HEK293 (cell line): ENCODE results near the gene TBC1D14.

Source experiments
- CTCF ChIA-PET: fragments of 350-600 bp; formaldehyde crosslinking; extraction: SDS; loops from one replicate; lab custom pipeline; 2021; ENCODE audit warnings: antibody characterized with exemption; lab: Yijun Ruan, JAX
- POLR2A ChIA-PET: fragments of 300-600 bp; formaldehyde crosslinking; extraction: SDS; loops from one replicate; lab custom pipeline; 2020; ENCODE audit warnings: antibody characterized with exemption, inconsistent platforms; lab: Yijun Ruan, JAX
- H3K27ac ChIP-seq: fragments of 200-500 bp; sonication (Bioruptor generic); 2 replicates; pipeline ENCODE4 v1.5.1; 2014; ENCODE audit warnings: low read depth, low read length, control low read depth, inconsistent platforms; ENCODE audit errors: extremely low read depth
- H3K36me3 ChIP-seq, 2 experiments: fragments of 200-500 bp in 1 of 2; sonication (Bioruptor generic) in 1 of 2; 1 replicate in 1 of 2; 2 replicates in 1 of 2; pipeline ENCODE4 v1.5.1; 2014 to 2017; ENCODE audit warnings: inconsistent platforms in 2 of 2, low read length in 2 of 2; ENCODE audit not compliant: control insufficient read depth in 2 of 2, insufficient read depth in 1 of 2
- H3K4me1 ChIP-seq: fragments of 200-500 bp; sonication (Bioruptor generic); 2 replicates; pipeline ENCODE4 v1.5.1; 2014; ENCODE audit warnings: mild to moderate bottlenecking, low read length, inconsistent platforms; ENCODE audit not compliant: control insufficient read depth, insufficient read depth
- H3K4me3 ChIP-seq: 2 replicates; pipeline ENCODE4 v1.5.1; 2011; ENCODE audit warnings: low read depth, mild to moderate bottlenecking, control low read depth, low read length, moderate library complexity
- H3K9me3 ChIP-seq: fragments of 200-500 bp; sonication (Bioruptor generic); 2 replicates; pipeline ENCODE4 v1.5.1; 2014; ENCODE audit warnings: low read depth, low read length, inconsistent platforms; ENCODE audit not compliant: control insufficient read depth, insufficient read depth
- GLI2 ChIP-seq: fragments of 450-650 bp; formaldehyde crosslinking; IDR thresholded peaks from 2 replicates; pipeline ENCODE4; 2017; ENCODE audit warnings: missing biosample characterization, missing genetic modification characterization, low read depth, borderline replicate concordance
- MZF1 ChIP-seq: fragments of 450-650 bp; formaldehyde crosslinking; IDR thresholded peaks from 2 replicates; pipeline ENCODE4 v1.5.1; 2017; ENCODE audit warnings: missing biosample characterization, missing genetic modification characterization, borderline replicate concordance
- RBAK ChIP-seq: fragments of 450-650 bp; formaldehyde crosslinking; IDR thresholded peaks from 2 replicates; pipeline ENCODE4 v1.5.1; 2016; ENCODE audit warnings: missing biosample characterization, missing genetic modification characterization
- SALL2 ChIP-seq: fragments of 450-650 bp; formaldehyde crosslinking; IDR thresholded peaks from 2 replicates; pipeline ENCODE4 v1.5.0; 2017; ENCODE audit warnings: missing biosample characterization, mild to moderate bottlenecking, missing genetic modification characterization, borderline replicate concordance
- SCRT1 ChIP-seq: fragments of 450-650 bp; formaldehyde crosslinking; IDR thresholded peaks from 2 replicates; pipeline ENCODE4 v1.5.1; 2016; ENCODE audit warnings: missing biosample characterization, missing genetic modification characterization, borderline replicate concordance
- ZFP41 ChIP-seq: fragments of 450-650 bp; formaldehyde crosslinking; IDR thresholded peaks from 2 replicates; pipeline ENCODE4 v1.5.1; 2016; ENCODE audit warnings: missing biosample characterization, missing genetic modification characterization, borderline replicate concordance
- ZIC2 ChIP-seq: fragments of 450-650 bp; formaldehyde crosslinking; IDR thresholded peaks from 2 replicates; pipeline ENCODE4 v1.5.1; 2016; ENCODE audit warnings: missing biosample characterization, missing genetic modification characterization
- ZNF114 ChIP-seq: fragments of 450-650 bp; formaldehyde crosslinking; IDR thresholded peaks from 2 replicates; pipeline ENCODE4 v1.5.0; 2017; ENCODE audit warnings: missing biosample characterization, missing genetic modification characterization
- ZNF169 ChIP-seq: fragments of 450-650 bp; formaldehyde crosslinking; IDR thresholded peaks from 2 replicates; pipeline ENCODE4 v1.5.1; 2016; ENCODE audit warnings: missing biosample characterization, missing genetic modification characterization
- ZNF341 ChIP-seq: fragments of 450-650 bp; formaldehyde crosslinking; IDR thresholded peaks from 2 replicates; pipeline ENCODE4; 2016; ENCODE audit warnings: low read depth, missing biosample characterization, missing genetic modification characterization
- ZNF391 ChIP-seq: fragments of 450-650 bp; formaldehyde crosslinking; IDR thresholded peaks from 2 replicates; pipeline ENCODE4 v1.5.1; 2016; ENCODE audit warnings: low read depth, missing biosample characterization, missing genetic modification characterization, borderline replicate concordance
- ZNF623 ChIP-seq: fragments of 450-650 bp; formaldehyde crosslinking; IDR thresholded peaks from 2 replicates; pipeline ENCODE4 v1.5.1; 2016; ENCODE audit warnings: missing biosample characterization, missing genetic modification characterization
- ZNF654 ChIP-seq: fragments of 450-650 bp; formaldehyde crosslinking; IDR thresholded peaks from 2 replicates; pipeline ENCODE4 v1.5.1; 2016; ENCODE audit warnings: low read depth, missing biosample characterization, missing genetic modification characterization
- TF ChIP-seq, protein P1 (sequence below): fragments of 450-650 bp; formaldehyde crosslinking; IDR thresholded peaks from 2 replicates; pipeline ENCODE4 v1.5.1; 2016; ENCODE audit warnings: missing biosample characterization, missing genetic modification characterization
- TF ChIP-seq, protein P2 (sequence below): fragments of 450-650 bp; formaldehyde crosslinking; IDR thresholded peaks from 2 replicates; pipeline ENCODE4 v1.5.1; 2016; ENCODE audit warnings: missing biosample characterization, missing genetic modification characterization
- TF ChIP-seq, protein P3 (sequence below): fragments of 450-650 bp; formaldehyde crosslinking; IDR thresholded peaks from 2 replicates; pipeline ENCODE4 v1.5.1; 2016; ENCODE audit warnings: missing biosample characterization, missing genetic modification characterization
- TF ChIP-seq, protein P4 (sequence below): fragments of 450-650 bp; formaldehyde crosslinking; IDR thresholded peaks from 2 replicates; pipeline ENCODE4 v1.5.1; 2016; ENCODE audit warnings: missing biosample characterization, missing genetic modification characterization, borderline replicate concordance
- TF ChIP-seq, protein P5 (sequence below): fragments of 450-650 bp; formaldehyde crosslinking; IDR thresholded peaks from 2 replicates; pipeline ENCODE4; 2016; ENCODE audit warnings: missing biosample characterization, missing genetic modification characterization
- TF ChIP-seq, protein P6 (sequence below): fragments of 450-650 bp; formaldehyde crosslinking; IDR thresholded peaks from 2 replicates; pipeline ENCODE4 v1.5.1; 2016; ENCODE audit warnings: missing biosample characterization, missing genetic modification characterization

The TBC1D14 gene

DNA sequence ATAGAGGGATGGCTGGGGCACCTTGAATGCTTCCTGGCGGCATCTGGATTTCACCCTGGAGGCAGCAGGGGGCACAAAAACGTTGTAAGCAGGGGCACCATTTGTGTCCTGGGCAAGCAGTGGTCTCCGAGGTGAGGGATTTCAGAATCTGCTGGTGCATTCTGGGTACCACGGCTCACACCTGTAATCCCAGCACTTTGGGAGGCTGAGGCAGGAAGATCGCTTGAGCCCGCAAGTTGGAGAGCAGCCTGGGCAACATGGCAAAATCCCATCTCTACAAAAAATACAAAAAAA lies 16.8 kb upstream of the TBC1D14 start (continued):
- TF ChIP-seq, protein P1, sequence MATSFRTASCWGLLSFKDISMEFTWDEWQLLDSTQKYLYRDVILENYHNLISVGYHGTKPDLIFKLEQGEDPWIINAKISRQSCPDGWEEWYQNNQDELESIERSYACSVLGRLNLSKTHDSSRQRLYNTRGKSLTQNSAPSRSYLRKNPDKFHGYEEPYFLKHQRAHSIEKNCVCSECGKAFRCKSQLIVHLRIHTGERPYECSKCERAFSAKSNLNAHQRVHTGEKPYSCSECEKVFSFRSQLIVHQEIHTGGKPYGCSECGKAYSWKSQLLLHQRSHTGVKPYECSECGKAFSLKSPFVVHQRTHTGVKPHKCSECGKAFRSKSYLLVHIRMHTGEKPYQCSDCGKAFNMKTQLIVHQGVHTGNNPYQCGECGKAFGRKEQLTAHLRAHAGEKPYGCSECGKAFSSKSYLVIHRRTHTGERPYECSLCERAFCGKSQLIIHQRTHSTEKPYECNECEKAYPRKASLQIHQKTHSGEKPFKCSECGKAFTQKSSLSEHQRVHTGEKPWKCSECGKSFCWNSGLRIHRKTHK (tag by site-specific recombination): no peak
- TF ChIP-seq, protein P2, sequence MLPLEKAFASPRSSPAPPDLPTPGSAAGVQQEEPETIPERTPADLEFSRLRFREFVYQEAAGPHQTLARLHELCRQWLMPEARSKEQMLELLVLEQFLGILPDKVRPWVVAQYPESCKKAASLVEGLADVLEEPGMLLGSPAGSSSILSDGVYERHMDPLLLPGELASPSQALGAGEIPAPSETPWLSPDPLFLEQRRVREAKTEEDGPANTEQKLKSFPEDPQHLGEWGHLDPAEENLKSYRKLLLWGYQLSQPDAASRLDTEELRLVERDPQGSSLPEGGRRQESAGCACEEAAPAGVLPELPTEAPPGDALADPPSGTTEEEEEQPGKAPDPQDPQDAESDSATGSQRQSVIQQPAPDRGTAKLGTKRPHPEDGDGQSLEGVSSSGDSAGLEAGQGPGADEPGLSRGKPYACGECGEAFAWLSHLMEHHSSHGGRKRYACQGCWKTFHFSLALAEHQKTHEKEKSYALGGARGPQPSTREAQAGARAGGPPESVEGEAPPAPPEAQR (tag by site-specific recombination): no peak
- no peak for TF ChIP-seq ZNF114 (tag by site-specific recombination)
- TF ChIP-seq ZNF341 (tag by site-specific recombination): no peak

DNA sequence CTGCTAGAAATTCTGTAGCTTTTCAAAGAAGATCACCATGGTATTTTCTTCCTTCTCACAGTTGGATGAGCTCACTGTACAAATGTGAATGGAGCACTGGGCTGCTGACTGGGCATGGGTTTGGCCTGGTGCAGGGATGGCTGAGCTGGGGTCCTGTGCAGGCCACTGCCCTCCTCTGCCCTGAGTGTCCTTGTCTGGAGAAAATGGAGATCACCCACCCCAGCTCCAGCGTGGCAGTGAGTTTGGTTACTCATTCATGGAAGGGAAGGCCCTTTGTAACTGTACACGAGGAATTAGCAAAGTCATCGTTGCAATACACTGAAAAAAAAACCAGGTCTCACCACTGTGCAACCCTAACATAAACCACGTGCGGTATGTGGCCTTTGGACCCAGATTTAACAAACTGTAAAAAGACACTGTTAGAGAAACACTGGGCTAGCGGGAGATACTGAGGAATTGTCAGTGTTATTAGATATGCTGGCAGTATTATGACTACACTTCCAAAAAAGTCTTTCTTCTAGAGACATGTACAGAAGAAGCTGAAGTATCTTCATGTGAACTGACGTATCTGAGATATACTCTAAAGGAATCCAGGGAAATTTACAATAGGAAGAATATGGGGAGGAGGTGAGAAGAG lies 16.1 kb upstream of the TBC1D14 start:
- Histone ChIP-seq H3K4me1 (no peaks in the 10 kb centered on the region), H3K36me3 (no peaks in the 10 kb centered on the region), H3K27ac (no peak overlapping the region), H3K9me3 (no peaks in the 10 kb centered on the region), H3K4me3 (no peak overlapping the region)
- CTCF ChIA-PET: interaction anchor here (0.7 kb wide), 1 partner anchor 177 kb away, joined by 3 read pairs; no protein-coding TSS in a partner anchor
- POLR2A ChIA-PET: no interaction called here
- no peak for TF ChIP-seq ZNF654
- TF ChIP-seq, protein P3, sequence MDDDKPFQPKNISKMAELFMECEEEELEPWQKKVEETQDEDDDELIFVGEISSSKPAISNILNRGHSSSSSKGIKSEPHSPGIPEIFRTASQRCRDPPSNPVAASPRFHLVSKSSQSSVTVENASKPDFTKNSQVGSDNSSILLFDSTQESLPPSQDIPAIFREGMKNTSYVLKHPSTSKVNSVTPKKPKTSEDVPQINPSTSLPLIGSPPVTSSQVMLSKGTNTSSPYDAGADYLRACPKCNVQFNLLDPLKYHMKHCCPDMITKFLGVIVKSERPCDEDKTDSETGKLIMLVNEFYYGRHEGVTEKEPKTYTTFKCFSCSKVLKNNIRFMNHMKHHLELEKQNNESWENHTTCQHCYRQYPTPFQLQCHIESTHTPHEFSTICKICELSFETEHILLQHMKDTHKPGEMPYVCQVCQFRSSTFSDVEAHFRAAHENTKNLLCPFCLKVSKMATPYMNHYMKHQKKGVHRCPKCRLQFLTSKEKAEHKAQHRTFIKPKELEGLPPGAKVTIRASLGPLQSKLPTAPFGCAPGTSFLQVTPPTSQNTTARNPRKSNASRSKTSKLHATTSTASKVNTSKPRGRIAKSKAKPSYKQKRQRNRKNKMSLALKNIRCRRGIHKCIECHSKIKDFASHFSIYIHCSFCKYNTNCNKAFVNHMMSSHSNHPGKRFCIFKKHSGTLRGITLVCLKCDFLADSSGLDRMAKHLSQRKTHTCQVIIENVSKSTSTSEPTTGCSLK (tag by site-specific recombination): no peak
- no peak for TF ChIP-seq SALL2 (tag by site-specific recombination)
- TF ChIP-seq MZF1 (tag by site-specific recombination): no peak
- TF ChIP-seq GLI2: no peak
- TF ChIP-seq, protein P1 (tag by site-specific recombination): no peak
- no peak for TF ChIP-seq ZNF623 (tag by site-specific recombination)

DNA sequence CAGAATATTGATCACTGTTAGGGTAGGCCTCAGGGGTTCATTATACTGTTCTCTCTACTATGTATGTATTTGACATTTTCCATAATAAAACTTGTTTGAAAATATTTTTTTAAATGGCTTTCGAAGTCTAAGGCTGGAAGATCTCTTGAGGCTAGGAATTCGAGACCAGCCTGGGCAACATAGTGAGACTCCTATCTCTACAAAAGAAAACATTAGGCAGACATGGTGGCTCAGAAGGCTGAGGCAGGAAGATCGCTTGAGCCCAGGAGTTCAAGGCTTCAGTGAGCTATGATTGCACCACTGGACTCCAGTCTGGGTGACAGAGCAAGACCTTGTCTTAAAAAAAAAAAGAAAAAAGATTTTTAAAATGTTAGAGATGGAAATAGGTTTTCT lies 15.5 kb upstream of the TBC1D14 start:
- ChIA-PET POLR2A (no interaction called here), CTCF (no interaction called here)
- TF ChIP-seq, protein P4, sequence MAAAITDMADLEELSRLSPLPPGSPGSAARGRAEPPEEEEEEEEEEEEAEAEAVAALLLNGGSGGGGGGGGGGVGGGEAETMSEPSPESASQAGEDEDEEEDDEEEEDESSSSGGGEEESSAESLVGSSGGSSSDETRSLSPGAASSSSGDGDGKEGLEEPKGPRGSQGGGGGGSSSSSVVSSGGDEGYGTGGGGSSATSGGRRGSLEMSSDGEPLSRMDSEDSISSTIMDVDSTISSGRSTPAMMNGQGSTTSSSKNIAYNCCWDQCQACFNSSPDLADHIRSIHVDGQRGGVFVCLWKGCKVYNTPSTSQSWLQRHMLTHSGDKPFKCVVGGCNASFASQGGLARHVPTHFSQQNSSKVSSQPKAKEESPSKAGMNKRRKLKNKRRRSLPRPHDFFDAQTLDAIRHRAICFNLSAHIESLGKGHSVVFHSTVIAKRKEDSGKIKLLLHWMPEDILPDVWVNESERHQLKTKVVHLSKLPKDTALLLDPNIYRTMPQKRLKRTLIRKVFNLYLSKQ: no peak
- TF ChIP-seq ZNF169 (tag by site-specific recombination) (no peak), RBAK (tag by site-specific recombination) (no peak), ZNF391 (no peak), SCRT1 (tag by site-specific recombination) (no peak), ZFP41 (tag by site-specific recombination) (no peak), ZIC2 (tag by site-specific recombination) (no peak)
- TF ChIP-seq, protein P5, sequence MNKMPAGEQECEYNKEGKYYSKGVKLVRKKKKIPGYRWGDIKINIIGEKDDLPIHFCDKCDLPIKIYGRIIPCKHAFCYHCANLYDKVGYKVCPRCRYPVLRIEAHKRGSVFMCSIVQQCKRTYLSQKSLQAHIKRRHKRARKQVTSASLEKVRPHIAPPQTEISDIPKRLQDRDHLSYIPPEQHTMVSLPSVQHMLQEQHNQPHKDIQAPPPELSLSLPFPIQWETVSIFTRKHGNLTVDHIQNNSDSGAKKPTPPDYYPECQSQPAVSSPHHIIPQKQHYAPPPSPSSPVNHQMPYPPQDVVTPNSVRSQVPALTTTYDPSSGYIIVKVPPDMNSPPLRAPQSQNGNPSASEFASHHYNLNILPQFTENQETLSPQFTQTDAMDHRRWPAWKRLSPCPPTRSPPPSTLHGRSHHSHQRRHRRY: no peak
- TF ChIP-seq, protein P6, sequence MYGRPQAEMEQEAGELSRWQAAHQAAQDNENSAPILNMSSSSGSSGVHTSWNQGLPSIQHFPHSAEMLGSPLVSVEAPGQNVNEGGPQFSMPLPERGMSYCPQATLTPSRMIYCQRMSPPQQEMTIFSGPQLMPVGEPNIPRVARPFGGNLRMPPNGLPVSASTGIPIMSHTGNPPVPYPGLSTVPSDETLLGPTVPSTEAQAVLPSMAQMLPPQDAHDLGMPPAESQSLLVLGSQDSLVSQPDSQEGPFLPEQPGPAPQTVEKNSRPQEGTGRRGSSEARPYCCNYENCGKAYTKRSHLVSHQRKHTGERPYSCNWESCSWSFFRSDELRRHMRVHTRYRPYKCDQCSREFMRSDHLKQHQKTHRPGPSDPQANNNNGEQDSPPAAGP (tag by site-specific recombination): no peak

More for the DNA sequence above, 15.5 kb upstream of the TBC1D14 start:
- no peaks in the 10 kb centered on the region for H3K36me3 ChIP-seq
- H3K27ac ChIP-seq: no peak overlapping the region
- no peaks in the 10 kb centered on the region for H3K9me3 ChIP-seq
- no peak overlapping the region for H3K4me3 ChIP-seq
- H3K4me1 ChIP-seq: no peaks in the 10 kb centered on the region
